ENCODE results near the gene LGALS14. TPM values are rescaled to one million over a fixed set of nuclear protein-coding genes. Genes with fewer than 3 reads are reported as not detected.
A peak's percentile ranks its signal among the peaks of the same experiment; 100 is the strongest.
"Not testable (repeated sequence)": the region's sequence is repeated elsewhere in the genome, so short reads cannot be mapped to it uniquely, and the experiment has no call there.

LGALS14 gene
- polyA plus RNA-seq, 1 donor, result not detected

DNA sequence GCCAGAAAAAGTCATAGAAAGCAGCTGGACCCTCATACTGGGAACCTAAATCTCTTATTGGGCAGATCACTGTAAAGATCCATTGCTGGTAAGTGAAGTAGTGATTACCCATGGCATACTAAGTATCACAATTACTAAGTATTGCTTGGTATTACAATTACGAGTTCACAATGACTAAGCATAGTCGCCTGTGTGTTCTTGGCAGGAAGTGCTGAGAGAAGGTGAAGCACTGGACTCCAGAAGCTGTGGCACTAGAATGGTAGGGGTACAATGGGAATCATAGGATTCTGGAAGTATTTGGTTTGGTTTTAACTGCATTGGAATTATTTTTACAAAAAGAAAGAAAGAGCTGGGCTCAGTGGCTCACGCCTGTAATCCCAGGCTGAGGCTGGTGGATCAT, 28.3 kb upstream of the LGALS14 start:
- WGBS (ENCODE audit: insufficient coverage, low lambda C conversion rate), result no CpG with 5 or more reads among the region's 3 CpGs
- Histone ChIP-seq H3K9me3 (ENCODE audit: control insufficient read depth, low read depth, low read length) (no peaks in the 10 kb centered on the region), H3K27me3 (ENCODE audit: control insufficient read depth, insufficient read depth, low read length) (peaks cover 6% of the 10 kb centered on the region), H3K36me3 (ENCODE audit: control insufficient read depth, insufficient read depth, low read length) (no peaks in the 10 kb centered on the region), H3K4me3 (ENCODE audit: low read length) (no peak overlapping the region), H3K27ac (ENCODE audit: low read length) (no peak overlapping the region), H3K4me1 (ENCODE audit: control insufficient read depth, insufficient read depth, low read length) (no peaks in the 10 kb centered on the region)
- no peak for DNase-seq

DNA sequence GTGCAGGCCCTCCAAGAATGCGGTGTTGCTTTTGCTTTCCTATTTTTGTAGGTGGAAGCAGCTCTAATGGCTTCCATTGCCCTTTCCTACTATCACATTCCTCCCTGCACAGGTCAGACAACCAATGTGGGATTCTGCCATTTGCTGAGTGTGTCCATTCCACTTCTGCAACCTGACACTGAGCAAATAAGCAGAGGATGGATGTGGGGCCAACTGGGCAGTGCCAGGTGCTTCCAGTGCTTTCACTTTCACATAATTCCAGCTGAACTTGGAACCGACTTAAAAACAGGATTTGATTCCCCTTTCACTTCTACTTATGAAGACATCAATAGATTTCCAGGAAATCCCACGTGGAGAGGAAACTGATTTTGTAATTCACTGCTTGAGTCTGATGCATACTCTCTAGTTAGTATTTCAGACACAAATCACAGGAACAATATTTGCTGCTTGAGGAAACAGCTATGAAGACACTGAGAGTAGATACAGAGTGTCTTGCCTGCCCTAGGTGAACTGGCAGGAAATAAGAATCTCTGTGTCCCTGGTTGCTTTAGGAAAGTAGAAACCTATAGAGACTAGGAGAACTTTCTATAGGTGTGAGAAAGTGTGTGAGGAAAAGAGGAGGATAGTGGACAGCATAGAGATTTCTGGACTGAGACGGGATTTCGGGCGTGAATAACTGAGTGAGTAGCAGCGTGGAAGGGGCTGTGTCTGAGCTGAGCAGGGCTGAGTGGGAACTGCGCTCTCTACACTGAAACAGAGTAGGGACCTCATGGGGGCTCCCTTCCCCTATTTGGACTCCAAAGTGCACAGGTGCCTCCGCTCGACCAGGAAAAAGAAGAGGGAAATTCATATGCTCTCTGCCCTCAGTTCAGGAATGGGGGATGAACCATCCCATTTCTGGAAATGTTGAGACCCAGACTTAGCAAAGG, 26.1 kb upstream of the LGALS14 start:
- Histone ChIP-seq H3K9me3 (ENCODE audit: control insufficient read depth, low read depth, low read length) (no peaks in the 10 kb centered on the region), H3K4me1 (ENCODE audit: control insufficient read depth, insufficient read depth, low read length) (no peaks in the 10 kb centered on the region), H3K27ac (ENCODE audit: low read length) (no peak overlapping the region), H3K27me3 (ENCODE audit: control insufficient read depth, insufficient read depth, low read length) (peaks cover 7% of the 10 kb centered on the region), H3K36me3 (ENCODE audit: control insufficient read depth, insufficient read depth, low read length) (no peaks in the 10 kb centered on the region), H3K4me3 (ENCODE audit: low read length) (no peak overlapping the region)
- DNase-seq, result peak in 1 of 2 donors; percentile 22
- 0% methylated on average over 1 of the region's 10 CpGs for WGBS (ENCODE audit: insufficient coverage, low lambda C conversion rate)

DNA sequence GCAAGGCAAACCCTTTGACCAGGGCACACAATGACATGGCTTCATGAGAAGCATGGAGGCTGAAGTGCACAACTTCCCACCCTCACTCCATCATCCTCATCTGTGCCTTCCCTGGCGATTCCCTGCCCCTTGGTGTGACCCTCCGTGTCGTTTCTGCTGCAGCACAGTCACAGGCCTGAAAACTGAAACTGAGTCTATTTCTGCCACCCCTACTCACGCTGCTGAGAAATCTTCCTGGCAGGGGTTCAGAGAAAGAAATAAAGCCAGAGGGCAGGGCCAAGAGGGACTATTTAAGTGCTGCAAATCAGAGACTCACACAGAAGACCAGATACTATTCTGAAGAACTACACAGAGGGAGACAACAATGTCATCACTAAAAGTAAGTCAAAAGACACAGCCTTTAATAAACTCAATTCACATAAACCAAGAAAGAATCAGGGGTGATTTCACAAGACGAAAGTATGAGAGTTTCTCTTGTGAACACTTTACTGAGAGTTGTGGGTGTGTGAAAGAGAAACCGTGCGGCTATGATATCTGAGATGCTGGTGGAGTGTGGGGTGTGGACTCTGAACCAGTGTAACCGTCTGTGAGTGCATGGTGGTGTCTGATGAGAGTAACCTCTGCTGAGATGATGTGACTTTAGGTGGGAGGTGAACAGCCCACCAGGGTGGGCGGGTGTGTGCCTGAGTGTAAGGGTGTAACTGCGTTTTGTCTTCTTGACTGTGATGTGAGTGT, 25.1 kb upstream of the LGALS14 start:
- Histone ChIP-seq H3K27me3 (ENCODE audit: control insufficient read depth, insufficient read depth, low read length) (peaks cover 4% of the 10 kb centered on the region), H3K9me3 (ENCODE audit: control insufficient read depth, low read depth, low read length) (no peaks in the 10 kb centered on the region), H3K36me3 (ENCODE audit: control insufficient read depth, insufficient read depth, low read length) (no peaks in the 10 kb centered on the region), H3K4me1 (ENCODE audit: control insufficient read depth, insufficient read depth, low read length) (no peaks in the 10 kb centered on the region), H3K27ac (ENCODE audit: low read length) (no peak overlapping the region), H3K4me3 (ENCODE audit: low read length) (no peak overlapping the region)
- no peak for DNase-seq
- WGBS (ENCODE audit: insufficient coverage, low lambda C conversion rate), result 79% methylated on average over 2 of the region's 10 CpGs

DNA sequence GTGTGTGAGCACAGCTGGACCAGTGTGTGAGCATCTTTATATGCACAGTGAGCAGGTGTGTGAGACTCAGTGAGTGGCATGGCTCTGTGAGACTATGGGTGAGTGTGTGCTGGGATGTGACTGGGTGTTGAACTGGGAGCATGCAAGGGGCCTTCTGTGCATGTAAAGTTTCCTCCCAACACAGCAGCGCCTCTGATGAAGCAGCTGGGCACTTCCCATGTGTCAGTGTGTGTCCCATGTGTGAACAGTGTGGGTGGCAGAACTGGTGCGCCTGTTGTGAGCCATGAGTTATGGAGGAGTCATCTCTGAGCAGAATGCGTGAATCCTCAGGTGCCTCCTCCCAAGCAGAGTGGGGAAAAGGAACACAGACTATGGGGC, 24.5 kb upstream of the LGALS14 start:
- Histone ChIP-seq H3K27ac (ENCODE audit: low read length) (no peak overlapping the region), H3K4me1 (ENCODE audit: control insufficient read depth, insufficient read depth, low read length) (no peaks in the 10 kb centered on the region), H3K36me3 (ENCODE audit: control insufficient read depth, insufficient read depth, low read length) (no peaks in the 10 kb centered on the region), H3K4me3 (ENCODE audit: low read length) (no peak overlapping the region), H3K27me3 (ENCODE audit: control insufficient read depth, insufficient read depth, low read length) (peaks cover 4% of the 10 kb centered on the region), H3K9me3 (ENCODE audit: control insufficient read depth, low read depth, low read length) (no peaks in the 10 kb centered on the region)
- no peak for DNase-seq
- no CpG with 5 or more reads among the region's 3 CpGs for WGBS (ENCODE audit: insufficient coverage, low lambda C conversion rate)

DNA sequence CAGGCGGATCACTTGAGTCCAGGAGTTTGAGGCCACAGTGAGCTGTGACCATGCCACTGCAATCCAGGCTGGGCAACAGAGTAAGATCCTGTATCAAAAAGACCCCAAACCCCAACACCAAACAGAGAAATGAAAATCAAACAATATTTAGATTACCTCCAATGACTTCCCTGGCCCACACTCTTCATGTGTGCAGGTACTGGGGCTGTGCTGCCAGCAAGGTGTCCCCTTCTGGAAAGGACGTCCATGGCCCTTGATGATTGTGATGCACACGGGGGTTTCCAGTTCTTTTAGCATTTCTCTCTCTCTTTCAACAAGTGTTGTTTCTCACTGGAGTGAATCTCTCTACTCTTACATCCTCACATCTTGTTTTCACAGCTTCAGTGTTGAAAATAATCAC, 23.7 kb upstream of the LGALS14 start:
- Histone ChIP-seq H3K27ac (ENCODE audit: low read length) (no peak overlapping the region), H3K27me3 (ENCODE audit: control insufficient read depth, insufficient read depth, low read length) (peaks cover 4% of the 10 kb centered on the region), H3K9me3 (ENCODE audit: control insufficient read depth, low read depth, low read length) (no peaks in the 10 kb centered on the region), H3K4me1 (ENCODE audit: control insufficient read depth, insufficient read depth, low read length) (no peaks in the 10 kb centered on the region), H3K36me3 (ENCODE audit: control insufficient read depth, insufficient read depth, low read length) (no peaks in the 10 kb centered on the region), H3K4me3 (ENCODE audit: low read length) (no peak overlapping the region)
- no peak for DNase-seq
- WGBS (ENCODE audit: insufficient coverage, low lambda C conversion rate), result 80% methylated on average over 1 of the region's 3 CpGs

DNA sequence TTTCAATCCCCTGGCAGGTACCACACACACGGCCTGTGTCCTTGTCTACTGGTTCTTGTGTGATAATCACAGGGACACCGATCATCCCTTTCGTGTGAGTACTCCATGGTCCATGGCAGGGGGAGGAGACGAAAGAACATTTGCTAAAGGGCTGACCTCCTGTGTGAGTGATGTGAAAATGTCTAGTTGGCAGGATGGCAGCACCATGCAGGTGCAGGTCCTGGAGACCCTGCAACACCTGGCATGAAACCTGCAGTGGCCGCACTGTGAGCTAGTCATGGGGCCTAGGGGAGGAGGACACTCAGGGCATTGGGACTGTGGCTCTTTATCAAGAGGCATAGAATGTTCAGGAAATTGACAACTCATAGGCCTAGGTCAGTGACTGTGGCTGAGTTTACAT, 22.9 kb upstream of the LGALS14 start:
- Histone ChIP-seq H3K36me3 (ENCODE audit: control insufficient read depth, insufficient read depth, low read length) (no peaks in the 10 kb centered on the region), H3K9me3 (ENCODE audit: control insufficient read depth, low read depth, low read length) (no peaks in the 10 kb centered on the region), H3K27me3 (ENCODE audit: control insufficient read depth, insufficient read depth, low read length) (peaks cover 4% of the 10 kb centered on the region), H3K27ac (ENCODE audit: low read length) (no peak overlapping the region), H3K4me3 (ENCODE audit: low read length) (no peak overlapping the region), H3K4me1 (ENCODE audit: control insufficient read depth, insufficient read depth, low read length) (no peaks in the 10 kb centered on the region)
- no CpG with 5 or more reads among the region's 5 CpGs for WGBS (ENCODE audit: insufficient coverage, low lambda C conversion rate)
- no peak for DNase-seq

DNA sequence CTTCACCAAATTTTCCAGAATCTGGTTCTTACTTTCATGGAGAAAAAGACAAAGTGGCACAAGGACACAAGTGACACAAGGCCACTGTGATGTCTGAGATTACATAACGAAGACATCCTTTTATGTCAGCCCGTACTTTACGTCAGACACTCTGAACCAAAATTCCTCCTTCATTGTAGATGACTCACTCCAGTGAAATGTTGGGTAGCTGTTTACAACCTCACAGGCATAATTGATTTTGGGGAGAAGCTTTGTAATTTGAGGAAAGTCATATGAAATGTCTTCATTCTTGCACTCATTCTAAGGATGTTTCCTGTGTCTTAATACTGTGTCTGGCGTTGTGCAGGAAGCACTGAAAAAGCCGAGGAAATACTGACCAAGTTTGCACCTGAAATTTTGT, 20.0 kb upstream of the LGALS14 start:
- Histone ChIP-seq H3K9me3 (ENCODE audit: control insufficient read depth, low read depth, low read length) (no peaks in the 10 kb centered on the region), H3K36me3 (ENCODE audit: control insufficient read depth, insufficient read depth, low read length) (no peaks in the 10 kb centered on the region), H3K4me1 (ENCODE audit: control insufficient read depth, insufficient read depth, low read length) (no peaks in the 10 kb centered on the region), H3K4me3 (ENCODE audit: low read length) (no peak overlapping the region), H3K27me3 (ENCODE audit: control insufficient read depth, insufficient read depth, low read length) (peaks cover 4% of the 10 kb centered on the region), H3K27ac (ENCODE audit: low read length) (no peak overlapping the region)
- DNase-seq, result no peak
- 60% methylated on average over 1 of the region's 5 CpGs for WGBS (ENCODE audit: insufficient coverage, low lambda C conversion rate)

DNA sequence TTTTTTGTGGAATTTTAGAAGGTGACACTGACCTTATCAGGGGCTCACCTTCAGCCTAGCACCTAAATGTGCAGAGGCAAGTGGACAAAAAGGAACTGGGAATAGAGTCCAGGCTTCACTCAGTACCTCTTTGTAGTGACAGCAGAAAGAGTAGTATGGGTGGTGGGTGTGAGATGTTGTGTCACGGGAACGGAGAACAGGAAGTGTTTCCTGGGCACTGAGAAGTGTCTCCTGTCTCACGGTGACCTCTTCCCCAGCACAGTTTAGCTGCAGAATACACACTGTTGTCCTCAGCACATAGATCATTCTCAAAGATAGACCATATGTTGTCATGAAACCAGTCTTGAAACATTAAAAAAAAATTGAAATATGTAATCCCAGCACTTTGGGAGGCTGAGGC, 17.5 kb upstream of the LGALS14 start:
- H3K27me3 ChIP-seq (ENCODE audit: control insufficient read depth, insufficient read depth, low read length), result peaks cover 4% of the 10 kb centered on the region

DNA sequence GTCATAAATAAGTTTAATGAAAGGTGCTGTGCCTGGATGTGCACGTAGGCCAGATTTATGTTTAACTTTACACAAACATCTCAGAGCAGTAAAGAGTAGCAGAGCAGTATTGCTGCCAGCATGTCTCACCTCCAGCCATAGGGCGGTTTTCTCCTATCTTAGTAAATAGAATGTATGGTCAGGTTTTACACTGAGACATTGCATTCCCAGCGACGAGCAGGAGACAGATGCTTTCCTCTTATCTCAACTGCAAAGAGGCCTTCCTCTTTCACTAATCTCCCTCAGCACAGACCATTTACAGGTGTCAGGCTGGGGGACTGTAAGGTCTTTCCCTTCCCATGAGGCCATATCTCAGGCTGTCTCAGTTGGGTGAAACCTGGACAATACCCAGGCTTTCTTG, 15.6 kb upstream of the LGALS14 start:
- no CpG with 5 or more reads among the region's 4 CpGs for WGBS (ENCODE audit: insufficient coverage, low lambda C conversion rate)
- H3K27ac ChIP-seq (ENCODE audit: low read length); H3K4me3 ChIP-seq (ENCODE audit: low read length); H3K27me3 ChIP-seq (ENCODE audit: control insufficient read depth, insufficient read depth, low read length); H3K9me3 ChIP-seq (ENCODE audit: control insufficient read depth, low read depth, low read length); H3K36me3 ChIP-seq (ENCODE audit: control insufficient read depth, insufficient read depth, low read length); H3K4me1 ChIP-seq (ENCODE audit: control insufficient read depth, insufficient read depth, low read length): not testable (repeated sequence)
- DNase-seq, result peak in 1 of 2 donors; percentile 22

More for the DNA sequence above, 17.5 kb upstream of the LGALS14 start:
- H3K36me3 ChIP-seq (ENCODE audit: control insufficient read depth, insufficient read depth, low read length), result no peaks in the 10 kb centered on the region
- no CpG with 5 or more reads among the region's 3 CpGs for WGBS (ENCODE audit: insufficient coverage, low lambda C conversion rate)
- no peaks in the 10 kb centered on the region for H3K4me1 ChIP-seq (ENCODE audit: control insufficient read depth, insufficient read depth, low read length)
- H3K4me3 ChIP-seq (ENCODE audit: low read length), result no peak overlapping the region
- DNase-seq, result no peak
- no peak overlapping the region for H3K27ac ChIP-seq (ENCODE audit: low read length)
- H3K9me3 ChIP-seq (ENCODE audit: control insufficient read depth, low read depth, low read length), result no peaks in the 10 kb centered on the region

DNA sequence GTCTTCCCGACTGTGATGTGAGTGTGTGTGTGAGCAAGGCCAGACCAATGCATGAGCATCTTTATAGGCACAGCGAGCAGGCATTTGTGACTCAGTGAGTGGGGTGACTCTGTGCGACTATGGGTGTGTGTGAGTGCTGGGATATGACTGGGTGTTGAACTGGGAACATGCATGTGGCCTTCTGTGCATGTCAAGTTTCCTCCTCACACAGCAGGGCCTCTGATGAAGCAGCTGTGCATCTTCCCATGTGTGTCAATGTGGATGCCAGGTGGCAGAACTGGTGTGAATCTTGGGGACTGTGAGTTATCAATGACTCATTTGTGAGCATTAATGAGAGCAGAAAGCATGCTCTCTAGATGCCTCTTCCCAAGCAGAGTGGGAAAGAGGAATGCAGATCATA, 12.1 kb upstream of the LGALS14 start:
- Histone ChIP-seq H3K4me1 (ENCODE audit: control insufficient read depth, insufficient read depth, low read length) (no peaks in the 10 kb centered on the region), H3K4me3 (ENCODE audit: low read length) (no peak overlapping the region), H3K27me3 (ENCODE audit: control insufficient read depth, insufficient read depth, low read length) (peaks cover 2% of the 10 kb centered on the region), H3K36me3 (ENCODE audit: control insufficient read depth, insufficient read depth, low read length) (no peaks in the 10 kb centered on the region), H3K27ac (ENCODE audit: low read length) (no peak overlapping the region), H3K9me3 (ENCODE audit: control insufficient read depth, low read depth, low read length) (no peaks in the 10 kb centered on the region)
- no peak for DNase-seq
- WGBS (ENCODE audit: insufficient coverage, low lambda C conversion rate), result no CpG with 5 or more reads among the region's 3 CpGs
